NCI-H1694 (cell line): ENCODE measurements around the gene PRKG1.

Source experiments
- DNase-seq: peaks from one replicate; lab custom pipeline; 2025; lab: John Stamatoyannopoulos, UW

The PRKG1 gene

GRCh38 chr10:51076299-51076841 is 2.1 kb downstream of the PRKG1 start:
- no peak for DNase-seq

- no peak for DNase-seq
Measured at GRCh38 chr10:51077074-51077473, 2.8 kb downstream of the PRKG1 start.

- no peak for DNase-seq
Measured at GRCh38 chr10:51077507-51077906, 3.2 kb downstream of the PRKG1 start.

GRCh38 chr10:51079331-51079730 is 5.0 kb downstream of the PRKG1 start:
- no peak for DNase-seq

- DNase-seq: no peak
Measured at GRCh38 chr10:51079766-51080165, 5.5 kb downstream of the PRKG1 start.

- DNase-seq: no peak
Measured at GRCh38 chr10:51080311-51081006, 6.2 kb downstream of the PRKG1 start.

- DNase-seq: no peak
Measured at GRCh38 chr10:51082857-51083256, 8.6 kb downstream of the PRKG1 start.

- DNase-seq: no peak
Measured at GRCh38 chr10:51083356-51083853, 9.1 kb downstream of the PRKG1 start.

GRCh38 chr10:51085204-51085603 is 10.9 kb downstream of the PRKG1 start:
- DNase-seq: no peak

- DNase-seq: no peak
Measured at GRCh38 chr10:51086710-51087109, 12.4 kb downstream of the PRKG1 start.

GRCh38 chr10:51087114-51087513 is 12.8 kb downstream of the PRKG1 start:
- no peak for DNase-seq

- no peak for DNase-seq
Measured at GRCh38 chr10:51090190-51090589, 15.9 kb downstream of the PRKG1 start.

GRCh38 chr10:51092402-51092801 is 18.1 kb downstream of the PRKG1 start:
- peak; percentile 13 for DNase-seq

GRCh38 chr10:51095444-51095843 is 21.2 kb downstream of the PRKG1 start:
- DNase-seq: no peak

GRCh38 chr10:51097546-51097945 is 23.3 kb downstream of the PRKG1 start:
- DNase-seq: no peak

GRCh38 chr10:51100221-51100620 is 25.9 kb downstream of the PRKG1 start:
- DNase-seq: no peak

- no peak for DNase-seq
Measured at GRCh38 chr10:51103554-51104217, 29.4 kb downstream of the PRKG1 start.

GRCh38 chr10:51106311-51106945 is 32.1 kb downstream of the PRKG1 start:
- DNase-seq: no peak

- DNase-seq: no peak
Measured at GRCh38 chr10:51108406-51108805, 34.1 kb downstream of the PRKG1 start.

GRCh38 chr10:51109801-51110533 is 35.7 kb downstream of the PRKG1 start:
- no peak for DNase-seq

- no peak for DNase-seq
Measured at GRCh38 chr10:51112013-51112412, 37.7 kb downstream of the PRKG1 start.

GRCh38 chr10:51113007-51113406 is 38.7 kb downstream of the PRKG1 start:
- DNase-seq: no peak
